PC-3 (cell line): ENCODE measurements around the gene HEMGN.

Experiments used
- EZH2 ChIP-seq: fragments of 300-600 bp; sonication (generic); IDR thresholded peaks from one replicate; pipeline ENCODE4 v1.6.1; 2017; ENCODE audit warnings: antibody characterized with exemption, mild to moderate bottlenecking, low read length; ENCODE audit not compliant: unreplicated experiment
- TF ChIP-seq, protein P1 (sequence below): fragments of 300-600 bp; sonication (generic); conservative IDR thresholded peaks from 2 replicates; pipeline ENCODE4 v1.5.1; 2017; ENCODE audit warnings: antibody characterized with exemption, low read depth, mild to moderate bottlenecking, low read length

GRCh38 chr9:97889941-97890887 is 47.8 kb downstream of the HEMGN start:
- TF ChIP-seq, protein P1, sequence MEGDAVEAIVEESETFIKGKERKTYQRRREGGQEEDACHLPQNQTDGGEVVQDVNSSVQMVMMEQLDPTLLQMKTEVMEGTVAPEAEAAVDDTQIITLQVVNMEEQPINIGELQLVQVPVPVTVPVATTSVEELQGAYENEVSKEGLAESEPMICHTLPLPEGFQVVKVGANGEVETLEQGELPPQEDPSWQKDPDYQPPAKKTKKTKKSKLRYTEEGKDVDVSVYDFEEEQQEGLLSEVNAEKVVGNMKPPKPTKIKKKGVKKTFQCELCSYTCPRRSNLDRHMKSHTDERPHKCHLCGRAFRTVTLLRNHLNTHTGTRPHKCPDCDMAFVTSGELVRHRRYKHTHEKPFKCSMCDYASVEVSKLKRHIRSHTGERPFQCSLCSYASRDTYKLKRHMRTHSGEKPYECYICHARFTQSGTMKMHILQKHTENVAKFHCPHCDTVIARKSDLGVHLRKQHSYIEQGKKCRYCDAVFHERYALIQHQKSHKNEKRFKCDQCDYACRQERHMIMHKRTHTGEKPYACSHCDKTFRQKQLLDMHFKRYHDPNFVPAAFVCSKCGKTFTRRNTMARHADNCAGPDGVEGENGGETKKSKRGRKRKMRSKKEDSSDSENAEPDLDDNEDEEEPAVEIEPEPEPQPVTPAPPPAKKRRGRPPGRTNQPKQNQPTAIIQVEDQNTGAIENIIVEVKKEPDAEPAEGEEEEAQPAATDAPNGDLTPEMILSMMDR, result peak; percentile 71
- no peak for TF ChIP-seq EZH2
